GM18519 (cell line): ENCODE data around the gene CUEDC1.

Experiments used
- ATAC-seq: cut with Tn5 transposase; IDR thresholded peaks from one replicate; pipeline ENCODE4 v1.9.1; 2021; ENCODE audit warnings: mild to moderate bottlenecking, moderate library complexity; ENCODE audit not compliant: unreplicated experiment, low FRiP score

The CUEDC1 gene

DNA sequence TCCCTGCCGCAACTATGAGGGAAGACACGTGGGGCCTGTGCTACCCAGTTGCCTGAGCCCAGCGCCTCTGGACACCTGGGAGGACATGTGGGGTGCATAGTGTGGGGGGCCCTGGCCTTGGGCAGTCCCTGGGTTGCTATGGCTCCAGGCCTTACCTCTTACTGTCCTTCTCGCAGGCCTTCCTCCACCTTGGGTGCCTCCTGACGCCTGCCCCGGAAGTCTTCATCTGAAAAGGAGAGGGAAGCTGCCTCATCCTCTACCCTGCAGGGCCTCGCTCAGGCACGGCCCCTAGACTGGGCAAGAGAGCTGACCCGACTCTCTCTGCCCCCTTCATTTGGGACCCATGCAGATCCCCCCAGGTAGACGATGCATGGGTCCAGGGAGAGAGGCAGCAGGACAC lies 88.9 kb downstream of the CUEDC1 start:
- ATAC-seq, result no peak

DNA sequence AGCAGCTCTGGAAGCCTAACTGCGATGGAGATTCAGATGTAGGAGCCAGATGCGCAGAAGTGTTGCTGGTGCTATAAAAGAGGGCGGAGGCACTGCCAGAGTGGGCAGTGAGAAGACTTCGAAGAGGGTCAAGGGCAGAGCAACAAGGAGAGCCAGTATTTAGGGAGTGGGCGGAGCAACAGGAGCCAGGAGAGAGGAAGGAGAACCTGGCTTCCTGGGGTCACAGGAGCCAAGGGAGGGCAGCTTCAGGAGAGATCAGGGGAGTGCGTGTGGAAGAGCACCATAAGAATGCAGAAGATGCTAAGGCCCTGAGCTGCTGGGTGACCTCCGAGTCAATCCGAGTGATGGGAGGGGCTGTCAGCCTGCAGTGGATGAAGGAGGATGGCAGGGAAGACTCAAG lies 90.9 kb downstream of the CUEDC1 start:
- ATAC-seq, result no peak

DNA sequence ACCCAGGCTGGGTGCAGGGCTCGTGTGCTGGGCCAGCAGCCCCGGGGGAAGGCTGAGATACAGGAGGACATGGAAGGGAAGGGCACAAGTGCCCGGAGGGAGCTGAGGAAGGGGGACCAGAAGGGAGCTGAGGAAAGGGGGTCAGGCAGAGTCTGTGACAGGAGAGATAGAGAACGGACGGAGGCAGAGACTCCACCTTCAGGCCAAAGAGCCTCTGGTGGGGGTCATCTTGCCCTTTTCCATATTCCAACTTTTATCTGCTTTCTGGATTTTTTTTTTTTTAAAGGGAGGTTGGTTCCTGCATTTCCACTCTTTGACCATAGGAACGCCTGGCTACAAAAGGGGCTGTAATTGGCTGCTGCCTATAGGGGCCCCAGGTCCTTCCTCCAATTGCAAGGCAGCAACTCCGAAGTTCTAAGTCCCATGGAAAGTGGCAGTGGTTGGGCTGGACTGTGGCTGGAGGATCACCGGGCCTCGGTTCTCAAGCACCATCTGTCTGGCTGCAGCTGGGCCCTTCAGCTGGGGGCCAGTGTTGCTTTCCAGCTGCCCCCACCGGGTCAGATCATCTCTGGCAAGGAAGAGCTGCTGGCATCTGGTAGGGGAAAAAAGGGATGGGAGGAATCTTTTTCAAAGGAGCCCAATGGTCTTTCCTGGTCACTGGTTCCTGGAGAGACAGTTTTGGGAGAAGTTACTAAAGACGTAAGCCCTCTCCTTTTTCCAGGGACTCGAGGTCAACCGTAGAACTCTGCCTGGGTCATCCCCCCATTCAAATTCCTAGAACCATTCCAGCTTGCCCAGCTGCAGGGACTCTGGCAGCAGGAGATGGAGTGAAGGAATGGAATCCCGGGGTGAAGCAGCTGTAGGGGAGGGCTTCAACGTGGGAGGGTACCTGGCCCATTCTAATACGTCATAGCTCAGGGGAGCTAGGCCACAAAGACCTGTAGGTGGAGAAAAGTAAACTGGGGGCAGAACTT lies 92.2 kb downstream of the CUEDC1 start:
- ATAC-seq, result no peak

DNA sequence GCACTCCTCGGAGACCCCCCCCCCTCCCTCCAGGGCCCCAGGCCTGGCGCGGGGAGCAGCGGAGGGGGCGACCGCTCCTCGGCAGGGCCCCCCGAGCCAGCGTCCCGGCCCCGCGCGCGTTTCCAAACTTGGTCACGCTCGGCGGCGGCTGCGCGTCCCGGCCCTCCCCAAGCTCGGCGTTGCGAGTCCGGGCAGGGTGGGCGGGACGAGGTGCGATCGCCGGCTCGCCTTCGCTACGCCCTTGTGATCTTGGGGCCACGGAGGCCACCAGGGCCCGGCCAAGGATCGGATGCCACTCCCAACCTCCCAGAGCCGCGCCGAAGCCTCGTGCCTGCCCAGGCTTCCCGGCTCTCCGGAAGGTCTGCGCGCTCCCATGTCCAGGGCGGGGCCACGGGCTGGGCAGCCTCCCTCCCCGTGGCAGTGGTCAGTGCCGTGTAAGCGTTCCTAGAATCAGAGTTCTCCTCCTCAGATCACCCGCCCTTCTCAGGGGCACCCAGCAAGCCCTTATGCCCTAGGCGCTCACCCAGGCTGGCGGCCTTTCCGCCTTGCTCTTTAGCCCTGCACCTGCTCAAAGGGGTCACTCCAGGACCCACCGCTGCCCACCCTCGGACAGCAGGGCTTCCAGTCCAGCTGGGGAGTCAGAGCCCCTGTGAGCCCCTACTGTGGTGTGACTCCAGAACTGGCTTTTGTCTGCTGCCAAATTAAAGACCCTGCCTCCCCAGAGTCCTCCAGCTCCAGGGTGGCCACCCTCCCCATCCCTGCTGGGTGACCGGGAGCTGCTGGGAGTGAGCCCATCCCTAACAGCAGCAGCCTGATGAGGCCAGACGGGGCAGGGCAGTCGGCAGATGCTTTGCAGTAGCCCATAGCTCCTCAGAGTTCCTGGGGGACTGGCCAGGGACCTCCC lies 93.2 kb downstream of the CUEDC1 start:
- no peak for ATAC-seq

DNA sequence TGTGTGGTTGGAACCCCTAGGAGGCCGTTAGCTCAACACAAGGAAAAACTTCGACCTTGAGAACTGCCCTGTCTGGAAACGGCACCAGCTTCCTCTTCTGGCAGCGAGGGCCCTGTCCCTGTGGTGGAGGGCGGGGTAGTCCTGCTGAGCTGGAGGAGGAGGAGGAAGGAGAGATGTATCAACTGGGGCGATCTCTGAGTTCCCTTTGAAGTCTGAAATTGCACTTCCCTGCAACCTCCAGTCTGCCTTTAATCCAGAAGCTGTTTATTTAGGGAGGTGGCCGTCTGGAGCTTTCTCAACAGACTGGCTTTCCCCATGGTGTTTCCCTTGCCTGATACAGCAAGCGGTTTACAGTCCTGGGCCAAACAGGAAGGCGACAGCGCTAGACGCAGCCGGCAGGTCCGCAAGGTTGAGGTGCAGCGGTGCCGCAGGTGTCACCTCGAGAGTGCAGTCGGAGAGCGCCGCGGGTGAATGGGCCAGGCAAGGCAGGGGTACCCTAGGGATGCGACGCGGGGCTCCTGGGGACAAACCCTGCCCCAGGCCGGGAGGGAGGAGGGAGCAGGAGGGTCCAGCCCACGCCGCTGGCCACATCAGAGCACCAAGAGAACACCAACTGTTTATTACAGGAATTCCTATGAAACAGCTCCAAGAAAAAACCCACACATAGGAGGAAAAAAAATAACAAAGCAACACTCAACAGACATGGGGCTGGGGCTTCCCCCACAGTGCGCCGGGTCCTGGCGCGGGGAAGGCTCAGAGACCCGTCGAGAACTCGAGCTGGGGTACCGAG lies 94.0 kb downstream of the CUEDC1 start:
- ATAC-seq, result no peak

DNA sequence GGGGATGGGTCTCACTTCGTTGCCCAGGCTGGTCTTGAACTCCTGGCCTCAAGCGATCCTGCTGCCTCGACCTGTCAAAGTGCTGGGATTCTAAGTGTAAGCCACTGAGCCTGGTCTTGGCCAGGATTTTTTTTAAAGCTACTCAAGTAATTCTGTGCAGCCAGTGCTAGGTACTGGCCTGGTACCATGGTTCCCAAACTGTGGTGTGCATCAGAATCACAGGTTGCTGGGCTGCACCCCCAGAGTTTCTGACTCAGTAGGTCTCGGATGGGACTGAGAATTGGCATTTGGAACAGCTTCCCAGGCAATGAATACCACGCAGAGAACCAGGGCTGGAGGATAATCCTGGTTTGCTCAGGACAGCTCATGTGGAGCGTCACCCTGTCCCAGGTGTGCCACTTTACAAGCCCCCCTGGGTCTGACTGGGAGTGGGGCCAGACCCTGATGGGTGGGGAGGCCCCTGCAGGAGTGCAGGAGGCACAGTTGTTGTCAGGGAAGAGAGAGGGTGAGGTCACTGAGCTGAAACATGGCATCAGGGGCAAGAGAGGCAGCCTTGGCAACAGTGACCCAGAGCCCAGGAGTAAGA lies 94.7 kb downstream of the CUEDC1 start:
- no peak for ATAC-seq

DNA sequence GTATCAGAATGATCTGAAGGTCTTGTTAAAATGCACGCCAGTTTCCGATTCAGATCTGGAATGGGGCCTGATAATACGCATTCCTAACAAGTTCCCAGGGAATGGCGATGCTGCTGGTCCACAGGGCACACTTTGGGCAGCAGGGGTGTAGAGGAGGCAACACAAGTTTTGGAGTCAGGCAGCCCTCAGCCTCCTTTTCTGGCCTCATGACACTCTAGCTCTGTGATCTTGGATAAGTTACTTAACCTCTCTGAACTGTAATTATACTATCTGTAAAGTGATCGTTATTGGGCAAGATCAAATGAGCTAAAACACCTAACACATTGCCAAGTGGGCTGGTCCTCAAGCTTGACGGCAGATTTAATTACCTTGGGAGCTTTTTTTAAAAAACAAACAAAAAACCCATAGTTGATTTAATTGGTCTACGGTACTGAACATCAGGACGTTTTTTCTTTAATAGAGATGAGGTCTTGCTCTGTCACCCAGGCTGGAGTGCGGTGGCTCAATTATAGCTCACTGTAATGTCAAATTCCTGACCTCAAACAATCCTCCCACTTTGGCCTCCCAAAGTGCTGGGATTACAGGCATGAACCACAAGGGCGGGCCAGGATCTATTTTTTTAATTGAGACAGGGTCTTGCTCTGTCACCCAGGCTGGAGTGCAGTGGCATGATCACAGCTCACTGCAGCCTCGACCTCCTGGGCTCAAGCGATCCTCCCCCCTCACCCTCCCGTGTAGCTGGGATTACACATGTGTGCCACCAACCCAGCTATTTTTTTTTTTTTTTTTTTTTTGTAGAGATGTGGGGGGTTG lies 95.4 kb downstream of the CUEDC1 start:
- no peak for ATAC-seq

DNA sequence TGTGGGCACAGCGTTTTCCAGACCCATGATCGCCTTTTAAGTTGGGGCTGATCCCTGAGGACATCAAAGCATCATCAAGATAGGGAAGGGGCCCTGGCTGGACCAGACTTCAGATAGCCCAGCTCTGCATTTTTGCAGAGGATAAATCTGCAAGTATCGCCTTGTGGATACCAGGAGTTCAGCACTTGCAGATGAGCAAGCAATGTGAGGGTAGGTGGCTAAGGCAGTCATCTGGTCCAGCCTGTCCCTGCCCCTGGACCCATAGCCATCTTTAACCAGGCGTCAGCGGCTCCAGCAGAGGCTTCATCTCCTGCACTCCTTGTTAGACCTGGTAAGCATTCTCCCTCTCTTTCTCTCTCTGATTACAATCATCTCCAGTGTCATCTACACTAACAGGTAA lies 96.4 kb downstream of the CUEDC1 start:
- no peak for ATAC-seq

DNA sequence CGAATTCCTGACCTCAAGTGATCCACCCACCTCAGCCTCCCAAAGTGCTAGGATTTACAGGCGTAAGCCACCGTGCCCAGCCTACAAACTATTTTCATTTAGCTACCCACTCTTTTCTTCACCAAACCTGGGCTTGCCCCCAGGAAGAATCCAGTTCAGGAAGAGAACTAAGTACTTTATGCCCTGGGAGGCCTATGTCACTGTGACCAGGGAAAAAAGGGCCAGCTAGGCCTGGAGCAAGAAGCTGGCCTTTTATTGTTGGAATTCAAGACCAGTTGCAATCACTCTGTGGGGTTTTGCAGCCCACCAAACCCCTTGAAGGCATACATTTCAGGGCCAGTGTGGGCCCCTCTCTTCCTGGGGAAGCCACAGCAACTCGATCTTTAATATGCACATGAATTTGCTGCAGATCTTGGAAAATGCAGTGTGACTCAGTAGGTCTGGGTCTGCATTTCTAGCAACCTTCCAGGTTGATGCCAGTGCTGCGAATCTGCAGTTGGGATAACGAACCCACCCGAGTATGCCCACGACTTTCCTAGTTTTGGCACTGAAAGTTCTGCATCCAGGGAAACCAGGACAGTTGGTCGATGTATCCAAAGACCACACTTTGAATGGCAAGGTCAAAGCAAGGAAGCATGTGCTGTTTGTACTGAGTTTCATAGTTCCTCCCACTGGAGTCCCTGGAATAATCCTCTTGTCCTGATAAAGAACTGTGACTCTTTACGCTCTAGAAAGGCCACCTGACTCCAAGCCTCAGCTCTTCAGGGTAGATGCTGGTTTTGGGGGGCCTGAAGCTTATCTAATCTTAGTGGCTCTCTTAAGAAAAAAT lies 98.2 kb downstream of the CUEDC1 start:
- ATAC-seq, result no peak

DNA sequence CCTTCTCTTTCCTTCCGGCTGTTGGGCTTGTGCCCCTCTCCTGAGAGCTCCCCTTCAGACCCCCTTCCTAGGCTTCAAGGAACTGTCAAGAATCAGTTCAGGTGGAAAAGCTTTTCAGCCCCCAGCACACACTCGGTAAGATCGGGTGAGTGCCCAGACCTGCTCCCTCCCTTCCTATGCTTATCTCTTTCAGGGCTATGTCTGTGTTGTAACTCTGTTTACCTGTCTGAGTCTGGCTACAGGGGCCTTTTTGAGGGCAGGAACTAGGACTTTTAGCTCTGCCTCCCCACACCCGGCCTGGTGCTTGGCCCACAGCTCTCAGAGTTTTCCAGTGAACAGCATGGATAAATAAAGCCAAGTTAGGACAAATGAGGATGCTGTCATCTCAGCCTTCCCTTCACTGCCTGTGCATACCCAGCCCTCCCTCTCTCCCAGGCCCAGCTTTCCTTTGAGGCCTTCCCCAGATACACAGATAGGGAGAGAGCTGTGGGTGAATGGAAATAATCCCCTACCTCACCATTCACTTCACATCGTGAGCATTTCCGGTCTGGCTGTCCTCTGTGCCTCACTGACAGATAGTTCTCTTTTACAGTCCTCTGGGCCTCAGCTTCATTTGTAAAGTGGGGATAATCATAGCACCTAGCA lies 99.7 kb downstream of the CUEDC1 start:
- no peak for ATAC-seq

DNA sequence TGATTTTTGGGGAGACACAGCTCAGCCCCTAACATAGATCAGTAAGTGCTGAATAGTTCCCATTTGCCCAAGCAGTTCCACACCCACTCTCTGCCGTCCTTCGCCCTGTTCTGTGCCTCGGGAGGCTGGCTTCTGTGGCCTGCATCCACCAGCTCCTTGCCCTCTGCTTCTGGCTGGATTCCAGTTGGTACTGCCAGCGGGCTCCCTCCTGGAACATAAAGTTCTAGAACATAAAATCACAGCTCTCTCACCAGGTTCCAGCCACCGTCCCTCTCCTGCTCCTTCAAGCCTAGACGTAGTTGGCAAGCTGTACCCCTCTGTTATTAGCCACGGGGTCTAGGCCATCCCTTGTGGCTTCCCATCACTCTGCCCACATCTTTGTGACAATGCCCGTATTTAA lies 101.5 kb downstream of the CUEDC1 start:
- no peak for ATAC-seq

DNA sequence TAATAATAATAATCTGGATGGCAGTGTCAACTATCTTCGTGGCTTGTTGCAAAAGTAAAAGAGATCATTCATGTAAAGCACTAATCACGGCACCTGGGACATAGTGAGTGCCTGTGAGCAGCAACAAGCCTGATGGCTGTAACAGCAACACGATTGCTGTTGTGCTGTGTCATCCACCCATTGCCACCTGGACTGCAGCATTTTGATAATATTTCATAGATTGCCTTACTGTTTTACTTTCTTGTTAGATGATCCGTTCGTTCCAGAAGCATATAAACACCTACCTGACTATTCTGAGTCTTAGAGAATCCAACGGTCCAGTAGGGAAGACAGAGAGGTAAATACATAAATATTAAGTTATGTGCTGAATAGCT lies 102.3 kb downstream of the CUEDC1 start:
- ATAC-seq, result no peak

DNA sequence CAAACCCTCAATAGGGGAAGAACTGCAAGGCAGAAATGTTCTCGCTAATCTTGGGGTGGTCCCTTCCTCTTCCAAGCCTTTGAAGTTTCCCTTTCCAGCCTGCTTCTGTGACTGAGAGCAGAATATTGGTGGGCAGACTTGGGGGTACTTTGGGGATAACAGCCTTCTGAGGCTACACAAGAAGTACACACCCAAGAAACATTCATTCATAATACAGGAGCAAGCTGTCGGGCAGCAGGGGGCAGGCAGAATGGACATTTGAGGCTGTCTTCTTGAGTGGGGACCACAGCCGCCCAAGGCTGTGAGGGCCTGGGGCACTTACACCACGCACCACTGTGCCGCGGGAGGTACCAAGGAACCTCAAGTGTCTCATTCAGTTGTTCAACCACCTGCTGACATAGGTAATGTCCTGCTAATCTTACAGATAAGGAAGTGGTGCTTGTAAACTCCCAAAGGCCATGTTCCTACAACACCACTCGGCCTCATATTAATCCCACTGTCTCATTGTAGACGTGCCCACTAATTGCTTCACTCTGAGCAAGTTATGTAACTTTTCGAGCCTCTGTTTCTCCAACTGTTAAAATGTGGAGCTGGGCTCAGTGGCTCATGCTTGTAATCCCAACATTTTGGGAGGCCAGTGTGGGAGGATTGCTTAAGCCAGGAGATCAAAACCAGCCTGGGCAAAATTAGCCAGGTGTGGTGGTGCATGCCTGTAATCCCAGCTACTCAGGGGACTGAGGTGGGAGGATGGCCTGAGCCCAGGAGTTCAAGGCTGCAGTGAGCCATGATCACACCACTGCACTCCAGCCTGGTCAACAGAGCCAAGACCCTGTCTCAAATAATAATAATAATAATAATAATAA lies 102.9 kb downstream of the CUEDC1 start:
- ATAC-seq, result no peak

DNA sequence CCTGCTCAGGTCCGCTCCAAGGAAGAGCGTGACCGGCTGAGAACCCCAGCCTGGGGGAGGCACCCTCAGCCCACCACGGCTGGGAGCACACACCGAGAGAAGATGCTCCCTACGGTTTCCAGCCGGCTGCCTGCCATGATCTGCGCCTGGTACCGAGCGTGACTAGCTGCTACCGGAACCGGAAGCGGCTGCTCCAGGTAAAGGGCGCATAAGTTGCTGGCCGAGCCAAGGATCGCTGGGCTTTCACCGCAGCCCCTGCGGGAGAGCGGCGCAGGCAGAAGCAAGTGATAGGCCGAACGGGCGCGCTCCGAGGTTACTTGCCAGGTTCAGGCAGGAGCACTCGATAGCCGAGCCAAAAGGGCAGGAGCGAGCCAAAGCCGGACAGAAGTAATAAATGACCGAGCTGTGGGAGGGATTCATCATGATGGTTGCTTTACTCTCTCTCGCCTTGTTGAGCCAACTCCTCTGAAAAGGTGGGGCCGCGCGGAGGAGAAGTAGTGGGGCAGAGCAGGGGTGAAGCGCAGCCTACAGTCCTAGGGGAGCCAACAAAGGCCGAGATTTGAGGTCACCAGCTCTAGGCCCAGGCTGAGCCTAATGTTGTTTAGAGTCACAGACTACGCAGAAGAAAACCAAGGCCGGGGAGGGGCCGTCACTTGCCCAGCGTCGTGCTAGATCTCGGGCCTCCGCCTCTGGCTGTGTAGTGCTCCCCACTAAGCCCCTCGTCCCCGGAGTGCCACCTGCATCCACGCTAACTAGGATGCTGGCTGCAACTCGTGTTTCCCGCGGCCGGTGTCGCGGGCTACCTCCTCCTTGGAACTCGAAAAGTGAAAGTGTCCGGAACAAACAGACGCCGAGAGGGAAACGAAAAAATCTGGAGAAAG lies 105.1 kb downstream of the CUEDC1 start, which contains the start of gene MRPS23:
TSS of gene MRPS23 (minus strand) at position 171 of the 881 bp plus-strand sequence. CDS start at position 137, 34 bp downstream.
- ATAC-seq, result peak; percentile 83

DNA sequence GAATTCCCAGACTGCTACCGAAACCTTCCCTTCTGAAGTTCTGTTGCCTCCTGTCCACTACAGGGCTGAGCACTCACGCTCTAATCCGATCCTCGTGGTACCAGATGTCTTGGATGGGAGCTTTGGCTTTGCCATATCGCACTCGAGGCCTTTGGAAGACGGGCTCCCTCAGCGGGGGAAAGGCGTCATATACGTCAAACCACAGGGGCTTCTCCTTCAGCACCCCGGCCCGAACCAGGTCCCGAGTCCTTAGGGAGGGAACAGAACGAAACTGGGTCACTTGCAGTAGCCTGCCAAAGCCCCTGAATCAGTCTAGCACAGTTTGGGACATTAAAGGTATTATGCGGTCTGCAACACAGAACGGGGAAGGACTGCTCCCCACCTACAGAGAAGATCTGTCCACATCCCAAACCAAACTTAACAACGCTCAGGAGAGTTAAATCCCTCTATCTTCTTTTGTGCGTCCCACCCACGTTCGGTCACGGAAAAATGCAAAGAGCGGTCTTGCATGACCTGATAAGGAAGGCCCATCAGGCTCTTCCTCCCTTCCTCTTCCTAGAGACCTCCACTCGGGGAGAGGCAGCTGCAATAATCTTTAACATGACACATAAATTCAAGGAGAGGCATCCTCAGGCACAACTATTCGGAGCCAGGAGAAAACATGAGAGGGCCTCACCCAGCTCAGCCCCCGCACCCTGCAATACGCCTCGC lies 105.9 kb downstream of the CUEDC1 start:
- no peak for ATAC-seq
